Activated T-cell treated with anti-CD3 and anti-CD28 coated beads for 1 hour (primary cell): ENCODE measurements around the gene SMIM13.
A peak's percentile ranks its signal among the peaks of the same experiment; 100 is the strongest.

Experiments
- DNase-seq: peaks from one replicate; pipeline ENCODE4 v3.0.0-alpha.2; 2020; ENCODE audit warnings: low read depth

Gene SMIM13

GRCh38 chr6:11160199-11160598, 66.6 kb downstream of the SMIM13 start:
- DNase-seq, result no peak

DNA sequence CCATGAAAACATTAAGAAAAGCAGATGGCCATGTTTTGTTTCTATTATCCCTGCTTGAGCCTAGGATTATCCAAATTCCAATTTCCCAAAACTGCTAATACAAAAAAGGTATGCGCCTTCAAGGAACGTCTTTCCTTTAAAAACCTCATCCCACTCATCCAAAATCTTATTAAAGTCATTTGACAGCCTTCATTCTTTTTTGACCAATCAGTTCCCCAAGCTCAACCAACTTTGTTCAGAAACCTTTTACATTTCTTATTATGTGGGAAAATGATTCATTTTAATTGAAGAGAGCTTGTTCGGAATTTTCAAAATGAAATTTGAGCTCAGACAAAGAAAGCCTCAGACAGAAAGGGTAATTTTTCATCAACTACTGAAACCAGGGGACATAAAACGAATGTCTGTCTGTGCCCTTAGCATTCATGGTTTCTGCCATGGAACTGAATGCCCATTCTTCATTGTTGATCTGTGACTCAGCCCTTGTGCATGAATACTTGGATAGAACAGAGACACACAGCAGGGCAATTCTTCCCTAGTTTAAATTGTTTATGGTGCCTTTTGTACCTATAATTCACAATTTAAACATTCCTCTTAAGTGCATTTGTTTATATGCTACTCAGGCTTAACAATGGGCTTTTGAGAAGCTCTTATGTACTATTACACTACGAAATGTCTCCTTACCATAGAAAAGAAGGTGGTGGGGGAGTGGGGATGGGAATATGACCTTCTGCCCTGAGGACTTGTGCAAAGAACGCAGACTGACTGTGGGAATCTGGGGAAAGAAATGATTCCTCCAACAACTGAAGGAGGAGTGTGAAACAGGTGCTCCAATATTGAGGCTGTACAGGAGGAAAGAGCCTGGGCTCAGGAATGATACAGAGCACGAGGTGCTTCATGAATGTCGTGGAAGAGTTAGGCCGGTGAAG, 67.7 kb downstream of the SMIM13 start:
- DNase-seq, result no peak

DNA sequence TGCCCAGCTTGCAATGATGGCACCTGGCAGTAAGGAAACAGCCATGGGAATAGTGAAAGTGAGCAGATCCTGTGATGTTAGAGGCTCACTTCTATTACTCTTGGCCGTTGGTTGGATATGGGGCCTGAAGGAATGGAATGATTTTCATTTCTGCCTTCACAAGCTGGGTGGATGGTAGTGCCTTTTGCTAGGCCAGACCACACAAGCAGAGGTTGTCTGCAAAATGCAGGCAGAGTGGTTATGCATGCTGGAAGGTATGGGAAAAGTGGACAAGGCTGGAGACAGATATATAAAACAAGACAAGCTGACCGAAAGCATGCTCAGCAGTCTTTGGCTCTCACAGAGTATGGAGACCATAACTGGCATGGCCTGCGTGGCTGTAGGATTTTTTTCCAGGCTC, 68.6 kb downstream of the SMIM13 start:
- no peak for DNase-seq

- no peak for DNase-seq
Measured at GRCh38 chr6:11163932-11164331, 70.3 kb downstream of the SMIM13 start.

DNA sequence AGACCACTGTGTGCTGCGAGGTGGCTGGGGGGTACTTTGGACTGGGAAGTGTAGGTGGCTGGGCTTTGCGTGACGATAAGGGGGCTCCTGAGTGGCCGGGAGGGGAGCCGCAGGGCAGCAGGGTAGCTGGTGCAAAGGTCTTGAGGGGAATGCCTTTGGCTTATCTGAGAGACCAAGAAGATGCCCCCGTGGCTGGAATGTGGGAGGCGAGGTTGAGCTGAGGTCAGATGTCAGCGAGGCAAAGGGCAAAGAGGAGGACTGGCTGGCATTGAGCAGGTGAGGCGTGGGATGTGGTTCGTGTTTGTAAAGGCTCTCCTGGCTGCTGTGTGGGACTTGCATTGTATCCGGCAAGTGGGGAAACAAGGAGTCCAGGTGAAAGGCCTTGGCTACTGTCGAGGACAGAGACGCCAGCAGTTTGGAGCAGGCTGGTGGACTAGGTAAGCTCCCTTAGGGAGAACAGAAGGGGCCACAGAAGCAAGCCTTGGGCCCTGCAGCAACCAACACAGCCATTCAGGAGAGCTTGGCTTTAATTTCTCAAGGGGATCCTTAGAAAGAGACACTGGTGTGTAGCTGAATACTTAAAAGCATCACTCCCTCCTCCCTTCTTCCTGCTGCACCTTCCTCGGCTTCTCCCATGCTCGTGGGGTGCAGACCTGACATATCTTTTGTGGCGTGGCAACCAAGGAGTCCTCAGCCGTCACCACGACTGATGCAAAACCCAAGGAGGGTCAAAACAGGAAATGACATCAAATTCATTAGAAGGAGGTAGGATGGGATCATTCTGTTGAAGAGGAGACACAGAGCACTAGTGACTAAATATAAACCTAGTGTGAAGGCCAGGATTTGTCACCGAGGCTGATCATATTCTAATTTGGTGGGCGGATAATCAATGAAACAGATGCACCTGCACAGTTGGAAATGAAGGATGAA, 71.3 kb downstream of the SMIM13 start:
- DNase-seq, result no peak

- no peak for DNase-seq
Measured at GRCh38 chr6:11166948-11167347, 73.3 kb downstream of the SMIM13 start.

DNA sequence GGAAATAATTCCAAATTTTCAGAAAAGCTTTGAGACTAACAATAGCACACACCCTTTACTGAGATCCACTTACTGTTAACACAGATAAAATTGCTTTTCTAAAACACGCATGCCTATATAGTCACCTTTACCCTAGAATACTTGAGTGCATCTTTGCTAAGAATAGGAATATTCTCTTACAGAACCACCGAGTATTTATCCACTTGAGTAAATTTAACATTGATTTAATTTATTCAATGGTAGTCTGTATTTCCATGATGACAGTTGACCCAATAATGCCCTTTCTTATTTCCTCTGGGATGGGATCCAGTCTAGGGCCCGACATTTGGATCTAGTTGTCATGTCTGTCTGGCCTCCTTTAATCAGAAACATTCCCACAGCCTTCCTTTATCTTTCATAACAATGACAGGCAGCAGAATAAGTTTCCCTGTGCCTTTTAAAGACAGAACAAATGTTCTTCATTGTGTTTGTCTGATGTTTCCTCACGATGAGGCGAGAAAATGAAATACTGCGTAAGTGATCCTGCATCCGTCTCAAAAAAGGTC, 74.5 kb downstream of the SMIM13 start:
- no peak for DNase-seq

GRCh38 chr6:11171952-11172351, 78.3 kb downstream of the SMIM13 start:
- no peak for DNase-seq

DNA sequence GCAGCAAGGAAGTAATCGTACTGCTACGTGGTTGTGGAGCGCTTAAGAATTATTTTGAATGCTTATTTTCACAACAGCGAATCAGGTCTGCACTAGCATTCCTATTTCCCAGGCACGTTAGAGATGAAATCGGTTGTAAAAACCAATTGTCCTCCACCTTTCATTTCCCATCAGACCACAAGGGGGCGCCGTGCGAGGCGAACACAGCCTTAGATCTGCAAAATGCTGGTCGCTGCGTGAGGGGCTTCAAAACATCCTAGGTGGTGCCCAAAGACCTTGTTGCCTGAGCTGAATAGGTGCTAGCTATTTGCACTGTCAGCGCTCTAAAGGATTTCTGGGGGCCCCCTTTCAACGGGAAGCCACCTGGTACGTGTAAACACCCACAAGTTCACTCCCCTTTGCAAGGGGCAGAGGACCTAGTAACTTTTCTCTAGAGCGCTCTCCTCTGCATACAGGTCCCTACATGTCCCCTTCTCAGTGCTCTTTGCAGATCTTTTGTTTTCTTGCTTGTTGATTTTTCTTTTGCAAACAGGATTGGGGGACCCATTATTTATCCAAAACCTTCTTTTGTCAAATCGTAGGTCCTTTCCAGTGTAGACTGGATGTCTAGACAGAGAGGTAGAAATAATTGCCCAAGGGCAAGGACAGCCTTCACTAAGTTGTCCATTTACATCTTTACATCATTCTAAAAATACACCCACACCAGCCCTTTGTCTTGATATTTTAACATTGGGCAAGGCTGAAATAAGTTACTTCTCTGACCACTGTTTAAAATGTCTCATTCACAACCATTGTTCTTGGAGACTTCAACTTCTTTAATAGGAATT, 79.1 kb downstream of the SMIM13 start:
- peak; percentile 87 for DNase-seq

- DNase-seq, result no peak
Measured at GRCh38 chr6:11174242-11174611, 80.6 kb downstream of the SMIM13 start.

DNA sequence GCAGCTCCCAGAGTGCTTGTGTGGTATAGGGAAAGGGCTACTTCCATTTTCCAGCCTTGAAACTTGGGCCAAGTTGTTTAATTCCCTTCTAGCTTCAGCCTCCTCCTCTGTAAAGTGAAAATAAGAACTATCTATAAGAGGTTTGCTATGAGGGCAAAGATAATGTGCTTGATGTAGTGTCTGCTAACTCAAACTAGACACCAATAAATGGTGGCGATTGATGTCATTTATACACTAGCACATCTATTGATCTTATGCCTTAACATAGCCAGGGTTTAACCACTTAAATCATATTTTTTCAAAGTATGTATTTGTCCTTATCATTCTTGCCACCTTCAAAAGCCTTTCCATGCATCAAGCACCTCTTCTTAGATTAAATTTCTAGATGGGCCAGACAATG, 83.6 kb downstream of the SMIM13 start:
- no peak for DNase-seq

DNA sequence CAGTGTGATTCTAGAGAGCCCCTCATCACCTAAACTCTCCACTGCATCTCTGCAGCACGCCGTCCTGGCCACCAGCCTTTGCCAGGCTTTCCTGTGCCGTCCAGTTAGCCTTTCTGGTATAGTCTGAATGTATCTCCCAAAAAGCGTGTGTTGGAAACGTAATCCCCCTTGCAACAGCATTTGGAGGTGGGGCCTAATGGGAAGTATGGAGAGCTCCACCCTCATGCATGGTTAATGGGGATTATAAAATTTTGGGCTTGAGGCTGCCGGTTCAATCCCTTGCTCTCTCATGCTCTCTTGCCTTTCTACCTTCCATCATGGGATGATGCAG, 85.4 kb downstream of the SMIM13 start:
- DNase-seq, result no peak

DNA sequence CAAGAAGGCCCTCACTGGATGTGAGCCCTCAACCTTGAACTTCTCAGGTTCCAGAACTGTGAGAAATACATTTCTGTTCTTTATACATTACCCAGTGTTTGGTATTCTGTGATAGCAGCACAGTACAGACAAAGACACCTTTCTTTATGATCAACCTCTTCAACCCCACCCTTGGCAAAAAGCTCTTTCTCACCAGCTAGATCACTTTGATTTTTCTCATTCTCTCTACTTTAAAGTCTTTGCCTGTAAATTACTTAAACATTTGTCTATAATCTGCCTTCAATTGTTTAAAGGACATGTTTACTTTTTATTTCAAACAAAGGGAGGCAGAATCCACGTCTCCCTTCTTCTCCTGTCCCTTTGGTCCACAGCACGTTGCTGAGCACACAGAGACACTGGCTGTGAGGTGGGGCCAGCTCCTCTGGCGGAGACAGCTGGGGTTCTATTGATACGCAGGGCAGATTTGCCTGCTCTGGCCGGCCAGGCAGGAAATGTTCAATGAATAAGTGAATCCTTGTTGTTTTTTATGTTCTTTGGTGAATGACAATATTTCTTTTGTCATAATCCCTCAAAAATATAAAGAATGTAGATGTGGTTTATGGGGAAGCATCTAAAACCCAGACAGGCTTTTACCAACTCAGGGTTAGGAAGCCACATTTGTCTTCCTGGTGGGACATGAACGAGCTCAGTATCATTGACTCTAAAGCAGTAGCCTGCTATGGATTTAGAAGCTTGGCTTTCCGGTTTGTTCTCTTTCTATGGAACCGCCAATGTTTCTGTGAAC, 86.0 kb downstream of the SMIM13 start:
- no peak for DNase-seq

DNA sequence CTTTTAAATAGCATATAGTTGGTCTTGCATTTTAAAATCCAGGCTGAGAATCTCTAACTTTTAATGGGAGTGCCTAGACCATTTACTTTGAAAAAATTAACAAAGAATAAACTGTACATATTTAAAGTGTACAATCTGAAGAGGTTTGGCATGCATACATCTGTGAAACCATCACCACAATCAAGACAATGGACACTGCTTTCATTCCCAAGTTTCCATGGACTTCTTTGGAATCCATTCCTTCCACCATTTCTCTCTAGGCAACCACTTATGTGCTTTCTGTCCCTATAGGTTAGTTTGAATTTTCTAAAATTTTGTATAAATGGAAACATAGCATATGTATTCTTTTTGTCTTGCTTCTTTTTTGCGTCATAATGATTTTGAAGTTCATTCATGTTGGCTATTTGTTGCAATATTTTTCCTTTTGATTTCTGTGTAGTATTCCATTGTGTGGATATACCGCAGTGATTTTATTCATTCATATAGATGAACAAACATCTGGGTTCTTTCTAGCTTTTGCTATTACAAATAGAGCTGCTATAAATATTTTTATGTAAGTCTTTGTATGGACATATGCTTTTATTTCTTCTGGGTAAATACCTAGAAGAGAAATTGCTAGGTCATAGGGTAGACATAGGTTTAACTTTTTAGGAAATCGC, 88.0 kb downstream of the SMIM13 start:
- DNase-seq, result no peak

DNA sequence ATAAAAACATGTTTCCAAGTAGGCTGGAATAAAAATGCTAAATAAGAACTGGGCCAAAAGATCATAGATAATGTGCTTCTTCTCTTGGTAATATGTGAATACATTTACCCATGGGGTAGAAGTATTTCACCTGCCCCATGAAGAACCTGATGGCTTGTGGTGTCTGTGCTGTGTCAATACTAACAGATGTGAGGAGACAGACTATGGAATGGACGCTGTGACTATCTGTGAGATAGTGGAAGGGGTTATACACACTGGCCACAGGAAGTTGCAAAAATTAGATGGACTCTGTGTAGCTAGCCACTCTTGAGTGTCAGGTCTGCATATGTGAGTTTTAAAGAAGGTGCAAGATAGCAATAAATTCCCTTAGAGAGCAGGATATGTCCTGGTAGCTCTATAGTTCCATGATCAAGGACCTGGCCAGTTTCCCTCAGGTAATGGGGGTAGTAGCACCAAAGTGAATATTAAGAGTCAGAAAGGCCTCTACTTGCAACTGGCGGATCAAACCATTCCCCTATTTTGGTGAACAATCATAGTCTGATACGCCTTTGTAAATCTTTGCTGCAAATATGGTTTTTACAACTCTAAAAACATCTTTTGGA, 90.2 kb downstream of the SMIM13 start:
- no peak for DNase-seq

GRCh38 chr6:11185204-11185842, 91.7 kb downstream of the SMIM13 start:
- DNase-seq, result no peak

GRCh38 chr6:11187301-11187700, 93.7 kb downstream of the SMIM13 start:
- no peak for DNase-seq
